ENCODE data around the gene LLGL1.

- no peak for TF ChIP-seq CTCF (IDR thresholded peaks at IDR 0.05)
- no peak for TF ChIP-seq POLR2A (IDR thresholded peaks at IDR 0.05)
Measured at GRCh38 chr17:18237461-18237860, 12.0 kb downstream of the LLGL1 start.
